ENCODE measurements around the gene APOL1. TPM values are rescaled to one million over a fixed set of nuclear protein-coding genes. Genes with fewer than 3 reads are reported as not detected.

APOL1 gene
- total and polyA plus RNA-seq, 10 of the 15 experiments (the other 5 are each of a cell fraction or from before 2014, with no cell fraction given): 9.0 to 42.0 (median 17.6) TPM

GRCh38 chr22:36298118-36298517, 45.2 kb downstream of the APOL1 start:
- Histone ChIP-seq H3K9me3 (replicated peaks; ENCODE audit: control insufficient read depth, insufficient read depth, low read length) (no peaks in the 10 kb centered on the region), H3K27me3 (replicated peaks in 1 of 2; ENCODE audit: control insufficient read depth in 2 of 2, insufficient read depth in 2 of 2, low read length in 1 of 2) (no peaks in the 10 kb centered on the region), H3K4me1 (ENCODE audit: control insufficient read depth, insufficient read depth, low read length) (no peaks in the 10 kb centered on the region), H2AFZ (ENCODE audit: control insufficient read depth, low read depth, low read length) (no peak overlapping the region), H3K4me3 (no peak overlapping the region), H3K79me2 (ENCODE audit: control insufficient read depth, insufficient read depth, low read length) (no peaks in the 10 kb centered on the region), H3K9ac (ENCODE audit: control insufficient read depth, insufficient read depth, low read length) (no peak overlapping the region), H4K20me1 (ENCODE audit: control insufficient read depth, insufficient read depth) (no peaks in the 10 kb centered on the region), H3K27ac (ENCODE audit: control insufficient read depth, insufficient read depth) (no peak overlapping the region), H3K36me3 (ENCODE audit: control insufficient read depth in 2 of 2, insufficient read depth in 2 of 2, low read length in 1 of 2) (peaks cover 62 to 76% of the 10 kb centered on the region in 2 experiments), H3K4me2 (ENCODE audit: control insufficient read depth, insufficient read depth) (no peak overlapping the region)
- TF ChIP-seq ZBTB40 (IDR thresholded peaks at IDR 0.05; ENCODE audit: borderline replicate concordance): no peak
- TF ChIP-seq BHLHE40 (IDR thresholded peaks at IDR 0.05; ENCODE audit: borderline replicate concordance in 1 of 2, low read depth in 2 of 2, low read length in 1 of 2): no peak
- TF ChIP-seq KAT2A (conservative IDR thresholded peaks at IDR 0.05; ENCODE audit: control insufficient read depth, low read depth, low read length): no peak
- TF ChIP-seq BCLAF1 (IDR thresholded peaks at IDR 0.05): no peak
- peak; percentile 15; the same call in 1 of the 2 replicates for TF ChIP-seq POLR2A (IDR thresholded peaks at IDR 0.05; ENCODE audit: low read depth, low read length)
- SMC1A ChIA-PET (ENCODE audit: uncharacterized antibody, unreplicated experiment): interaction anchor here (0.9 to 5.9 kb wide), 3 partner anchors 19 to 188 kb away, joined by 3 to 70 read pairs (median 5); no protein-coding TSS in a partner anchor
- in situ Hi-C loops (cut with MboI): no loop called here
- FAIRE-seq: no peak
- CTCF ChIA-PET: interaction anchor here (1.4 to 4.9 kb wide), 4 partner anchors 10 to 189 kb away, joined by 4 to 41 read pairs (median 18); no protein-coding TSS in a partner anchor
- WGBS (ENCODE audit: insufficient coverage, insufficient replicate concordance, low lambda C conversion rate, missing lambda C conversion rate): 81% methylated on average over 8 of the region's 8 CpGs
- DNase-seq (ENCODE audit: low read depth, low spot score): no peak
- ATAC-seq: no peak
- intact Hi-C loops (cut with micrococcal nuclease; ENCODE audit: unreplicated experiment): no loop called here
- RAD21 ChIA-PET (ENCODE audit: unreplicated experiment): interaction anchor here (0.9 to 9.7 kb wide), 4 partner anchors 12 to 172 kb away, joined by 3 to 107 read pairs (median 3); no protein-coding TSS in a partner anchor
- BruUV-seq (replicated peaks): no TSS peak
- POLR2A ChIA-PET: interaction anchor here (0.6 kb wide), 1 partner anchor 12 kb away, joined by 5 read pairs; no protein-coding TSS in a partner anchor
